ENCODE results near the gene ZNF148.
A peak's percentile ranks its signal among the peaks of the same experiment; 100 is the strongest.
"Not testable (repeated sequence)": the region's sequence is repeated elsewhere in the genome, so short reads cannot be mapped to it uniquely, and the experiment has no call there.

ZNF148 gene

GRCh38 chr3:125374996-125375941 lies at the start of gene ZNF148:
Gene ZNF148, minus strand, starts transcription at chr3:125375325. Its CDS starts 61,685 bp downstream, at chr3:125313640.
- DNase-seq = peak; percentile 92

- no peak for DNase-seq
Measured at GRCh38 chr3:125418306-125418705, 43.2 kb upstream of the ZNF148 start.

GRCh38 chr3:125416235-125416634 lies 41.1 kb upstream of the ZNF148 start:
- DNase-seq = no peak

- DNase-seq = no peak
Measured at GRCh38 chr3:125414669-125415068, 39.5 kb upstream of the ZNF148 start.

GRCh38 chr3:125410922-125411321 lies 35.8 kb upstream of the ZNF148 start:
- DNase-seq = no peak

- no peak for DNase-seq
Measured at GRCh38 chr3:125406070-125406469, 30.9 kb upstream of the ZNF148 start.

GRCh38 chr3:125405515-125405914 lies 30.4 kb upstream of the ZNF148 start:
- not testable (repeated sequence) for DNase-seq

- DNase-seq = peak; percentile 58
Measured at GRCh38 chr3:125403789-125404188, 28.7 kb upstream of the ZNF148 start.

- DNase-seq = no peak
Measured at GRCh38 chr3:125402639-125403038, 27.5 kb upstream of the ZNF148 start.

- DNase-seq = peak; percentile 71
Measured at GRCh38 chr3:125401402-125401801, 26.3 kb upstream of the ZNF148 start.

- DNase-seq = no peak
Measured at GRCh38 chr3:125398952-125399351, 23.8 kb upstream of the ZNF148 start.

GRCh38 chr3:125395091-125395490 lies 20.0 kb upstream of the ZNF148 start:
- DNase-seq = no peak

GRCh38 chr3:125394406-125394805 lies 19.3 kb upstream of the ZNF148 start:
- DNase-seq = no peak

- no peak for DNase-seq
Measured at GRCh38 chr3:125389282-125389681, 14.2 kb upstream of the ZNF148 start.

GRCh38 chr3:125388369-125388768 lies 13.2 kb upstream of the ZNF148 start:
- DNase-seq = not testable (repeated sequence)

- peak; percentile 4 for DNase-seq
Measured at GRCh38 chr3:125386811-125387210, 11.7 kb upstream of the ZNF148 start.

GRCh38 chr3:125383744-125384143 lies 8.6 kb upstream of the ZNF148 start:
- no peak for DNase-seq

GRCh38 chr3:125382298-125382697 lies 7.2 kb upstream of the ZNF148 start:
- DNase-seq = no peak

GRCh38 chr3:125381743-125382142 lies 6.6 kb upstream of the ZNF148 start:
- DNase-seq = peak; percentile 65

GRCh38 chr3:125381314-125381713 lies 6.2 kb upstream of the ZNF148 start:
- DNase-seq = peak; percentile 60

GRCh38 chr3:125379483-125379882 lies 4.4 kb upstream of the ZNF148 start:
- DNase-seq = no peak

- DNase-seq = no peak
Measured at GRCh38 chr3:125378762-125379161, 3.6 kb upstream of the ZNF148 start.

- peak; percentile 29 for DNase-seq
Measured at GRCh38 chr3:125375950-125376679, 990 bp upstream of the ZNF148 start.

- DNase-seq = peak; percentile 42
Measured at GRCh38 chr3:125374501-125374995, 577 bp downstream of the ZNF148 start.

Measured in fibroblast of skin of right quadriceps (primary cell).